ENCODE results near the gene ADNP. TPM values are rescaled to one million over a fixed set of nuclear protein-coding genes. Genes with fewer than 3 reads are reported as not detected.

Gene ADNP
- total and polyA plus RNA-seq, 2 of the 13 experiments (the other 11 are each of a cell fraction or from before 2014, with no cell fraction given), result 21.0 to 21.5 TPM

DNA sequence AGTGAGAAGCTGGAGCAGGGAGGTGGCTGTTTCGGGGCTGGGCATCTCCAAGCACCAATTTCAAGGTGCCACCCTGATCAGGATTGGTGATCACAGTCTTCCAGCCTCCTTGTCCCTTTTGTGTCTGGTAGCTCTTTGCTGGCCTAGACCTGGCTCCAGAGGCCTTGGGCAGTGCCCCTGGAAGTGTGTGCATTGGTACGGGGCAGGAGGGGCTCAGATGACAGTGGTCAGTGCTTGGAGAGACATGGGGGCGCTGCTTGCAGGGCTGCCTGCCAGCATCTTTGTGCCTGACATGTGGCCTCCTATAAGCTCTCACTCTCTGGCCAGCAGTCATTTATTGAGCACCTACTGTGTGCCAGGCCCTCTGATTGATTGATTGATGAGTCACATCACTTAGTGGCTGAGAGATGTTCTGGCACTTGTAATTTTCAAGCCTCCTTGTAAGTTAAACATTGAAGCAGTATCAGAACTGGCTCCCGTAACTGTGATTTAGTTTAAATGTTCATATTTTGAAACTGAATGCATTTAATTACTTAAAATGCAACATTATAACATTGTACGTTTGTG, 74.7 kb downstream of the ADNP start (continued):
- TF ChIP-seq NRL (CRISPR knock-in tag; IDR thresholded peaks at IDR 0.05; ENCODE audit: borderline replicate concordance), result no peak
- TF ChIP-seq IKZF1 (IDR thresholded peaks at IDR 0.05), result no peak
- TF ChIP-seq JUNB (CRISPR knock-in tag; IDR thresholded peaks at IDR 0.05; ENCODE audit: borderline replicate concordance), result no peak
- TF ChIP-seq GFI1 (CRISPR knock-in tag; IDR thresholded peaks at IDR 0.05; ENCODE audit: borderline replicate concordance), result no peak
- no peak for TF ChIP-seq ZFP41 (CRISPR knock-in tag; IDR thresholded peaks at IDR 0.05; ENCODE audit: borderline replicate concordance)
- TF ChIP-seq, protein P1, sequence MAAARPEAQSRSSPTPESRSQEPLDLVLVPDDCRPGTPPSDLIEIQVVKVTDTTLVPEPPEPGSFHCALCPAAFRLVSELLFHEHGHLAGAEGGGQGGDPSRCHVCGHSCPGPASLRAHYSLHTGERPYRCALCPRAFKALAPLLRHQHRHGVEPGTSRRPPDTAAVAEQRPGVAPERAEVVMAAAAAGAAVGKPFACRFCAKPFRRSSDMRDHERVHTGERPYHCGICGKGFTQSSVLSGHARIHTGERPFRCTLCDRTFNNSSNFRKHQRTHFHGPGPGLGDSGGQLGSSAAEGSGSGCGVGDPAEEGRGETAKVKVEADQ (CRISPR knock-in tag; IDR thresholded peaks at IDR 0.05; ENCODE audit: borderline replicate concordance), result 0 out of 2 replicates have a peak, but pooled peaks have one; percentile 77
- no peak for TF ChIP-seq PRPF4 (IDR thresholded peaks at IDR 0.05; ENCODE audit: low read depth, low read length, poor library complexity, severe bottlenecking)
- no peak for TF ChIP-seq CEBPB (IDR thresholded peaks at IDR 0.05; ENCODE audit: borderline replicate concordance, low read depth, low read length)
- TF ChIP-seq TP53 (CRISPR knock-in tag; conservative IDR thresholded peaks at IDR 0.05), result no peak
- TF ChIP-seq, protein P2, sequence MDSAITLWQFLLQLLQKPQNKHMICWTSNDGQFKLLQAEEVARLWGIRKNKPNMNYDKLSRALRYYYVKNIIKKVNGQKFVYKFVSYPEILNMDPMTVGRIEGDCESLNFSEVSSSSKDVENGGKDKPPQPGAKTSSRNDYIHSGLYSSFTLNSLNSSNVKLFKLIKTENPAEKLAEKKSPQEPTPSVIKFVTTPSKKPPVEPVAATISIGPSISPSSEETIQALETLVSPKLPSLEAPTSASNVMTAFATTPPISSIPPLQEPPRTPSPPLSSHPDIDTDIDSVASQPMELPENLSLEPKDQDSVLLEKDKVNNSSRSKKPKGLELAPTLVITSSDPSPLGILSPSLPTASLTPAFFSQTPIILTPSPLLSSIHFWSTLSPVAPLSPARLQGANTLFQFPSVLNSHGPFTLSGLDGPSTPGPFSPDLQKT (CRISPR knock-in tag; IDR thresholded peaks at IDR 0.05; ENCODE audit: borderline replicate concordance), result no peak
- TF ChIP-seq, protein P3, sequence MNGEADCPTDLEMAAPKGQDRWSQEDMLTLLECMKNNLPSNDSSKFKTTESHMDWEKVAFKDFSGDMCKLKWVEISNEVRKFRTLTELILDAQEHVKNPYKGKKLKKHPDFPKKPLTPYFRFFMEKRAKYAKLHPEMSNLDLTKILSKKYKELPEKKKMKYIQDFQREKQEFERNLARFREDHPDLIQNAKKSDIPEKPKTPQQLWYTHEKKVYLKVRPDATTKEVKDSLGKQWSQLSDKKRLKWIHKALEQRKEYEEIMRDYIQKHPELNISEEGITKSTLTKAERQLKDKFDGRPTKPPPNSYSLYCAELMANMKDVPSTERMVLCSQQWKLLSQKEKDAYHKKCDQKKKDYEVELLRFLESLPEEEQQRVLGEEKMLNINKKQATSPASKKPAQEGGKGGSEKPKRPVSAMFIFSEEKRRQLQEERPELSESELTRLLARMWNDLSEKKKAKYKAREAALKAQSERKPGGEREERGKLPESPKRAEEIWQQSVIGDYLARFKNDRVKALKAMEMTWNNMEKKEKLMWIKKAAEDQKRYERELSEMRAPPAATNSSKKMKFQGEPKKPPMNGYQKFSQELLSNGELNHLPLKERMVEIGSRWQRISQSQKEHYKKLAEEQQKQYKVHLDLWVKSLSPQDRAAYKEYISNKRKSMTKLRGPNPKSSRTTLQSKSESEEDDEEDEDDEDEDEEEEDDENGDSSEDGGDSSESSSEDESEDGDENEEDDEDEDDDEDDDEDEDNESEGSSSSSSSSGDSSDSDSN (CRISPR knock-in tag; IDR thresholded peaks at IDR 0.05), result peak; percentile 9; the same call in 1 of the 2 replicates
- TF ChIP-seq NR2F6 (IDR thresholded peaks at IDR 0.05), result no peak
- no peak for TF ChIP-seq NR2F6 (CRISPR knock-in tag; IDR thresholded peaks at IDR 0.05)
- TF ChIP-seq, protein P4, sequence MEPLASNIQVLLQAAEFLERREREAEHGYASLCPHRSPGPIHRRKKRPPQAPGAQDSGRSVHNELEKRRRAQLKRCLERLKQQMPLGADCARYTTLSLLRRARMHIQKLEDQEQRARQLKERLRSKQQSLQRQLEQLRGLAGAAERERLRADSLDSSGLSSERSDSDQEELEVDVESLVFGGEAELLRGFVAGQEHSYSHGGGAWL (CRISPR knock-in tag; IDR thresholded peaks at IDR 0.05), result no peak
- TF ChIP-seq ZBTB3 (CRISPR knock-in tag; IDR thresholded peaks at IDR 0.05; ENCODE audit: borderline replicate concordance, low read depth), result no peak
- no peak for TF ChIP-seq ZNF841 (CRISPR knock-in tag; IDR thresholded peaks at IDR 0.05; ENCODE audit: borderline replicate concordance)
- TF ChIP-seq IRF2 (CRISPR knock-in tag; IDR thresholded peaks at IDR 0.05), result no peak
- no peak for TF ChIP-seq ZNF724P (CRISPR knock-in tag; IDR thresholded peaks at IDR 0.05; ENCODE audit: borderline replicate concordance)
- TF ChIP-seq HNRNPL (IDR thresholded peaks at IDR 0.05; ENCODE audit: low read depth, low read length), result 0 out of 2 replicates have a peak, but pooled peaks have one; percentile 65
- no peak for TF ChIP-seq RORA (CRISPR knock-in tag; IDR thresholded peaks at IDR 0.05)
- TF ChIP-seq POLR2G (IDR thresholded peaks at IDR 0.05; ENCODE audit: low read depth, low read length), result no peak
- no peak for TF ChIP-seq ZNF749 (CRISPR knock-in tag; IDR thresholded peaks at IDR 0.05; ENCODE audit: borderline replicate concordance)
- no peak for TF ChIP-seq AKAP8 (CRISPR knock-in tag; IDR thresholded peaks at IDR 0.05)
- TF ChIP-seq ZNF350 (CRISPR knock-in tag; IDR thresholded peaks at IDR 0.05; ENCODE audit: borderline replicate concordance, low read depth), result 0 out of 2 replicates have a peak, but pooled peaks have one; percentile 4
- TF ChIP-seq MYC (CRISPR knock-in tag; IDR thresholded peaks at IDR 0.05; ENCODE audit: borderline replicate concordance), result no peak
- TF ChIP-seq, protein P5, sequence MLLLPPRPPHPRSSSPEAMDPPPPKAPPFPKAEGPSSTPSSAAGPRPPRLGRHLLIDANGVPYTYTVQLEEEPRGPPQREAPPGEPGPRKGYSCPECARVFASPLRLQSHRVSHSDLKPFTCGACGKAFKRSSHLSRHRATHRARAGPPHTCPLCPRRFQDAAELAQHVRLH (CRISPR knock-in tag; IDR thresholded peaks at IDR 0.05; ENCODE audit: borderline replicate concordance, low read depth), result no peak
- TF ChIP-seq ZNF788 (CRISPR knock-in tag; IDR thresholded peaks at IDR 0.05; ENCODE audit: borderline replicate concordance), result no peak

Measured in HepG2 (cell line).